ENCODE measurements around the gene RAD51B. TPM values are rescaled to one million over a fixed set of nuclear protein-coding genes. Genes with fewer than 3 reads are reported as not detected.

RAD51B gene
- total RNA-seq, 1 experiment from 2014 or later: 16.7 TPM

- H2BK12ac ChIP-seq (ENCODE audit: insufficient read length, low read depth, low read length): no peak overlapping the region
- no peak overlapping the region for H4K8ac ChIP-seq (replicated peaks; ENCODE audit: insufficient read length, low read depth, low read length)
- H2AK5ac ChIP-seq (ENCODE audit: insufficient read length, low read length): no peak overlapping the region
- no peak overlapping the region for H2BK5ac ChIP-seq (ENCODE audit: insufficient read length, low read length)
- no peaks in the 10 kb centered on the region for H3K9me3 Mint-ChIP-seq
- H3K23me2 ChIP-seq (ENCODE audit: insufficient read length, low read depth, low read length, poor library complexity, severe bottlenecking): peaks cover 2% of the 10 kb centered on the region
- no peak overlapping the region for H2BK120ac ChIP-seq (ENCODE audit: low read depth, low read length, poor library complexity, severe bottlenecking)
- H2AFZ ChIP-seq (ENCODE audit: low read length): no peak overlapping the region
- H3K27me3 Mint-ChIP-seq (ENCODE audit: low read depth): no peaks in the 10 kb centered on the region; the same call in 1 of the 2 replicates
- peaks cover 49 to 50% of the 10 kb centered on the region in 2 experiments for H3K4me1 Mint-ChIP-seq
- no peak overlapping the region for H3T11ph ChIP-seq (ENCODE audit: low read length)
- H3K9me3 ChIP-seq (ENCODE audit: control insufficient read depth, low read depth, low read length): no peaks in the 10 kb centered on the region
- no peaks in the 10 kb centered on the region for H4K20me1 ChIP-seq (ENCODE audit: control insufficient read depth, insufficient read depth, insufficient read length)
- no peak for DNase-seq
- H4K5ac ChIP-seq (ENCODE audit: insufficient read length, low read depth, low read length): no peak overlapping the region
- no peak overlapping the region for H3K18ac ChIP-seq (ENCODE audit: insufficient read length, low read depth, low read length)
- H3K56ac ChIP-seq (ENCODE audit: insufficient read length, low read depth, low read length): no peak overlapping the region
- H3K36me3 Mint-ChIP-seq (ENCODE audit: insufficient read depth in 1 of 3, low read depth in 3 of 3): no peaks in the 10 kb centered on the region
- H2BK15ac ChIP-seq (ENCODE audit: low read depth, low read length): no peak overlapping the region
- no peaks in the 10 kb centered on the region for H3K27me3 ChIP-seq (ENCODE audit: insufficient read depth, low read length)
- H3K4me2 ChIP-seq (ENCODE audit: insufficient read depth, insufficient read length, low read length): no peak overlapping the region
- no peak overlapping the region for H3K23ac ChIP-seq (ENCODE audit: insufficient read length, low read depth, low read length)
- no peak overlapping the region for H4K91ac ChIP-seq (ENCODE audit: insufficient read length, low read depth, low read length)
- no peak overlapping the region for H3K27ac ChIP-seq (ENCODE audit: insufficient read length, low read depth, low read length)
- H3K4me1 ChIP-seq (ENCODE audit: insufficient read depth, low read length): peaks cover 12% of the 10 kb centered on the region
- no peak overlapping the region for H3K27ac Mint-ChIP-seq
- WGBS (ENCODE audit: extremely low coverage, insufficient read length, low lambda C conversion rate): no CpG with 5 or more reads among the region's 7 CpGs
- no peak overlapping the region for H2BK20ac ChIP-seq (ENCODE audit: low read depth, low read length, poor library complexity, severe bottlenecking)
- H3K14ac ChIP-seq (ENCODE audit: insufficient read depth, low read length): no peak overlapping the region
- H3K4ac ChIP-seq (ENCODE audit: low read depth, low read length): no peak overlapping the region
- H3K79me1 ChIP-seq (ENCODE audit: insufficient read depth, low read depth, low read length, poor library complexity, severe bottlenecking): no peaks in the 10 kb centered on the region
- no peak for TF ChIP-seq CTCF (conservative IDR thresholded peaks at IDR 0.05)
- H3K4me3 Mint-ChIP-seq: no peak overlapping the region
- H3K9ac ChIP-seq (ENCODE audit: extremely low read depth, insufficient read length, low read length): no peak overlapping the region
- H3K79me2 ChIP-seq (ENCODE audit: insufficient read depth, low read length): no peaks in the 10 kb centered on the region
These were observed 573.7 kb downstream of the RAD51B start for GRCh38 chr14:68393259-68393658.
